ENCODE results near the gene CACNG5. TPM values are rescaled to one million over a fixed set of nuclear protein-coding genes. Genes with fewer than 3 reads are reported as not detected.

CACNG5 gene
- not detected for total RNA-seq
- long read RNA-seq = 0 reads

GRCh38 chr17:66834919-66835454 is at the start of gene CACNG5:
CACNG5 (plus strand) TSS chr17:66835117; CDS start chr17:66877333, 42,216 bp downstream.
- ATAC-seq (ENCODE audit: poor library complexity) = no peak
- no peak for DNase-seq
- intact Hi-C loops (cut with DNase I) = no loop called here

GRCh38 chr17:66786107-66786506 is 48.8 kb upstream of the CACNG5 start:
- intact Hi-C loops (cut with DNase I) = no loop called here
- ATAC-seq (ENCODE audit: poor library complexity) = no peak
- DNase-seq = no peak

GRCh38 chr17:66787914-66788313 is 47.0 kb upstream of the CACNG5 start:
- DNase-seq = no peak
- intact Hi-C loops (cut with DNase I) = no loop called here
- no peak for ATAC-seq (ENCODE audit: poor library complexity)

GRCh38 chr17:66789093-66789492 is 45.8 kb upstream of the CACNG5 start:
- intact Hi-C loops (cut with DNase I) = no loop called here
- no peak for DNase-seq
- peak; percentile 29 for ATAC-seq (ENCODE audit: poor library complexity)

- DNase-seq (no peak), ATAC-seq (ENCODE audit: poor library complexity) (no peak)
- intact Hi-C loops (cut with DNase I) = no loop called here
These were observed 44.9 kb upstream of the CACNG5 start for GRCh38 chr17:66789961-66790437.

GRCh38 chr17:66790501-66791061 is 44.3 kb upstream of the CACNG5 start:
- ATAC-seq (ENCODE audit: poor library complexity) (no peak), DNase-seq (no peak)
- intact Hi-C loops (cut with DNase I) = no loop called here

GRCh38 chr17:66791347-66791746 is 43.6 kb upstream of the CACNG5 start:
- intact Hi-C loops (cut with DNase I) = no loop called here
- ATAC-seq (ENCODE audit: poor library complexity) = peak; percentile 53
- DNase-seq = no peak

GRCh38 chr17:66793814-66794213 is 41.1 kb upstream of the CACNG5 start:
- ATAC-seq (ENCODE audit: poor library complexity) = no peak
- intact Hi-C loops (cut with DNase I) = no loop called here

GRCh38 chr17:66795486-66795885 is 39.4 kb upstream of the CACNG5 start:
- intact Hi-C loops (cut with DNase I) = no loop called here
- DNase-seq (no peak), ATAC-seq (ENCODE audit: poor library complexity) (no peak)

More at GRCh38 chr17:66793814-66794213, 41.1 kb upstream of the CACNG5 start:
- no peak for DNase-seq

- intact Hi-C loops (cut with DNase I) = no loop called here
- DNase-seq (no peak), ATAC-seq (ENCODE audit: poor library complexity) (peak; percentile 52)
These were observed 34.9 kb upstream of the CACNG5 start for GRCh38 chr17:66799849-66800537.

- intact Hi-C loops (cut with DNase I) = no loop called here
- ATAC-seq (ENCODE audit: poor library complexity) (no peak), DNase-seq (no peak)
These were observed 31.4 kb upstream of the CACNG5 start for GRCh38 chr17:66803474-66803951.

GRCh38 chr17:66805567-66805966 is 29.4 kb upstream of the CACNG5 start:
- intact Hi-C loops (cut with DNase I) = no loop called here
- no peak for ATAC-seq (ENCODE audit: poor library complexity)
- DNase-seq = no peak

- DNase-seq = no peak
- intact Hi-C loops (cut with DNase I) = no loop called here
- ATAC-seq (ENCODE audit: poor library complexity) = no peak
These were observed 27.7 kb upstream of the CACNG5 start for GRCh38 chr17:66807182-66807581.

- no peak for ATAC-seq (ENCODE audit: poor library complexity)
- intact Hi-C loops (cut with DNase I) = no loop called here
- no peak for DNase-seq
These were observed 25.5 kb upstream of the CACNG5 start for GRCh38 chr17:66809408-66809807.

- intact Hi-C loops (cut with DNase I) = no loop called here
- ATAC-seq (ENCODE audit: poor library complexity) (no peak), DNase-seq (no peak)
These were observed 23.8 kb upstream of the CACNG5 start for GRCh38 chr17:66810951-66811682.

- no peak for ATAC-seq (ENCODE audit: poor library complexity)
- no peak for DNase-seq
- intact Hi-C loops (cut with DNase I) = no loop called here
These were observed 23.2 kb upstream of the CACNG5 start for GRCh38 chr17:66811683-66812054.

GRCh38 chr17:66812571-66812970 is 22.3 kb upstream of the CACNG5 start:
- intact Hi-C loops (cut with DNase I) = no loop called here
- ATAC-seq (ENCODE audit: poor library complexity) (no peak), DNase-seq (no peak)

- DNase-seq = no peak
- intact Hi-C loops (cut with DNase I) = no loop called here
- ATAC-seq (ENCODE audit: poor library complexity) = no peak
These were observed 21.6 kb upstream of the CACNG5 start for GRCh38 chr17:66813296-66813695.

GRCh38 chr17:66814026-66814425 is 20.9 kb upstream of the CACNG5 start:
- DNase-seq (no peak), ATAC-seq (ENCODE audit: poor library complexity) (no peak)
- intact Hi-C loops (cut with DNase I) = no loop called here

GRCh38 chr17:66814570-66814969 is 20.3 kb upstream of the CACNG5 start:
- ATAC-seq (ENCODE audit: poor library complexity) = no peak
- intact Hi-C loops (cut with DNase I) = no loop called here
- DNase-seq = no peak
